HCT116 (cell line): ENCODE measurements around the gene WNK3. TPM values are rescaled to one million over a fixed set of nuclear protein-coding genes. Genes with fewer than 3 reads are reported as not detected.

Source experiments
- ATAC-seq: fragments of 200-7000 bp; cut with Tn5 transposase; 2 replicates; pipeline ENCODE4 v1.9.1; 2020; ENCODE audit warnings: mild to moderate bottlenecking, moderate library complexity
- BruUV-seq: library from RNA; stranded (reverse); fragments of 400-500 nt; replicated peaks from 2 replicates; lab custom pipeline; 2021; lab: Mats Ljungman, UMichigan
- CTCF ChIA-PET: fragments of 300-600 bp; sonication (Branson Sonifier 250); formaldehyde crosslinking; loops from one replicate; lab custom pipeline; 2021; ENCODE audit warnings: antibody characterized with exemption; lab: Charles Lee
- POLR2A ChIA-PET: fragments of 300-600, 350-600 bp; sonication (Branson Sonifier 250); formaldehyde crosslinking; loops from one replicate; lab custom pipeline; 2021; ENCODE audit warnings: antibody characterized with exemption; lab: Charles Lee
- RAD21 ChIA-PET, 2 experiments: fragments of 300-600 bp; sonication (Branson Sonifier 250); formaldehyde crosslinking; loops; one replicate each; lab custom pipeline; 2023; ENCODE audit warnings: low total read pairs in 2 of 2; ENCODE audit not compliant: uncharacterized antibody in 2 of 2, unreplicated experiment in 2 of 2, low non-redundant PET in 1 of 2; lab: Charles Lee
- DNase-seq: peaks from one replicate; pipeline ENCODE4 v3.0.0-alpha.2; 2010; ENCODE audit warnings: low read depth, low spot score
- H2AFZ ChIP-seq: fragments of 200-600 bp; shearing (Covaris generic), sonication (generic); 2 replicates; pipeline ENCODE4 v1.6.1; 2017; ENCODE audit warnings: low read depth, mixed run types, mixed read lengths, antibody characterized with exemption, low read length; ENCODE audit not compliant: poor library complexity, severe bottlenecking
- H3K27ac ChIP-seq: 2 replicates; pipeline ENCODE4 v1.5.1; 2012; ENCODE audit warnings: low read depth, low read length
- H3K27me3 ChIP-seq: fragments of 200-600 bp; sonication (generic); 2 replicates; pipeline ENCODE4 v1.6.1; 2016; ENCODE audit warnings: mixed run types, low read length, mixed read lengths; ENCODE audit not compliant: insufficient read depth
- H3K36me3 ChIP-seq, 2 experiments: fragments of 200-500 bp in 1 of 2; fragments of 200-600 bp in 1 of 2; sonication (Bioruptor generic) in 1 of 2; sonication (generic) in 1 of 2; 2 replicates each; pipeline versions ENCODE4 v1.5.1 to v1.6.1; 2014 to 2016; ENCODE audit warnings: low read length in 2 of 2, inconsistent platforms in 1 of 2, mixed read lengths in 1 of 2, mixed run types in 1 of 2; ENCODE audit not compliant: insufficient read depth in 2 of 2, control insufficient read depth in 1 of 2
- H3K4me1 ChIP-seq, 2 experiments: fragments of 200-600 bp in 1 of 2; sonication (generic) in 1 of 2; 2 replicates each; pipeline versions ENCODE4 v1.5.1 to v1.6.1; 2012 to 2017; ENCODE audit warnings: low read length in 2 of 2, inconsistent platforms in 1 of 2, mild to moderate bottlenecking in 1 of 2, mixed read lengths in 1 of 2, mixed run types in 1 of 2, moderate library complexity in 1 of 2; ENCODE audit not compliant: insufficient read depth in 2 of 2, control insufficient read depth in 1 of 2
- H3K4me2 ChIP-seq: fragments of 200-600 bp; sonication (generic); 2 replicates; pipeline ENCODE4 v1.6.1; 2017; ENCODE audit warnings: mixed run types, low read length, mixed read lengths
- H3K4me3 ChIP-seq, 2 experiments: fragments of 200-600 bp in 1 of 2; sonication (generic) in 1 of 2; replicated peaks in 1 of 2; 2 replicates each; pipeline ENCODE4 v1.5.1; 2011 to 2016; ENCODE audit warnings: low read length in 2 of 2, control low read depth in 1 of 2, low read depth in 1 of 2, mild to moderate bottlenecking in 1 of 2, mixed read lengths in 1 of 2, mixed run types in 1 of 2
- H3K79me2 ChIP-seq: fragments of 200-600 bp; sonication (generic); 2 replicates; pipeline ENCODE4 v1.6.1; 2017; ENCODE audit warnings: mild to moderate bottlenecking, mixed run types, low read length, moderate library complexity, mixed read lengths; ENCODE audit not compliant: insufficient read depth
- H3K9ac ChIP-seq: fragments of 200-600 bp; sonication (generic); 2 replicates; pipeline ENCODE4 v1.6.1; 2016; ENCODE audit warnings: low read length, mixed read lengths
- H3K9me2 ChIP-seq: fragments of 200-600 bp; sonication (generic), shearing (Covaris generic); 2 replicates; pipeline ENCODE4 v1.6.1; 2017; ENCODE audit warnings: mixed run types, mild to moderate bottlenecking, moderate library complexity; ENCODE audit not compliant: insufficient read depth
- H3K9me3 ChIP-seq, 2 experiments: fragments of 200-500 bp in 1 of 2; fragments of 200-600 bp in 1 of 2; sonication (Bioruptor generic) in 1 of 2; sonication (generic) in 1 of 2; 2 replicates each; pipeline ENCODE4 v1.6.1; 2014 to 2017; ENCODE audit warnings: low read length in 2 of 2, mixed read lengths in 2 of 2, inconsistent platforms in 1 of 2, low read depth in 1 of 2, mild to moderate bottlenecking in 1 of 2, mixed run types in 1 of 2, moderate library complexity in 1 of 2; ENCODE audit not compliant: control insufficient read depth in 1 of 2, insufficient read depth in 1 of 2
- H4K20me1 ChIP-seq: fragments of 200-600 bp; sonication (generic), shearing (Covaris generic); 2 replicates; pipeline ENCODE4 v1.6.1; 2017; ENCODE audit warnings: mixed run types, mild to moderate bottlenecking, moderate library complexity; ENCODE audit not compliant: insufficient read depth
- ELF1 ChIP-seq: IDR thresholded peaks from 2 replicates; pipeline ENCODE4 v1.6.1; 2012; ENCODE audit warnings: low read depth, borderline replicate concordance
- EZH2 ChIP-seq: fragments of 200-600 bp; sonication (generic); IDR thresholded peaks from 2 replicates; pipeline ENCODE4 v1.6.1; 2017; ENCODE audit warnings: antibody characterized with exemption, mixed run types
- EZH2phosphoT487 ChIP-seq: fragments of 200-600 bp; IDR thresholded peaks from 2 replicates; pipeline ENCODE4 v1.6.1; 2018; ENCODE audit warnings: antibody characterized with exemption, borderline replicate concordance
- SIN3A ChIP-seq: IDR thresholded peaks from 2 replicates; pipeline ENCODE4 v1.6.1; 2012; ENCODE audit warnings: low read depth
- TCF7L2 ChIP-seq: IDR thresholded peaks from 2 replicates; pipeline ENCODE4 v1.7.0; 2011; ENCODE audit warnings: borderline replicate concordance, inconsistent platforms; ENCODE audit not compliant: insufficient read depth, insufficient read length; ENCODE audit errors: extremely low read depth
- intact Hi-C: fragments of 100-400 bp; cut with micrococcal nuclease; formaldehyde crosslinking; loops from 2 replicates; pipeline ENCODE4 v1.10.0; 2022
- total RNA-seq: library from RNA; stranded (reverse); gene quantifications from one replicate; pipeline ENCODE4 v1.2.1, GENCODE V29; 2021; ENCODE audit not compliant: unreplicated experiment
- TF ChIP-seq, protein P1 (sequence below): IDR thresholded peaks from 2 replicates; pipeline ENCODE4 v1.6.1; 2012; ENCODE audit warnings: low read depth
- TF ChIP-seq, protein P2 (sequence below): IDR thresholded peaks from 2 replicates; pipeline ENCODE4 v1.6.1; 2012

The WNK3 gene
- total RNA-seq, 1 experiment from 2014 or later = 0.05 TPM

DNA sequence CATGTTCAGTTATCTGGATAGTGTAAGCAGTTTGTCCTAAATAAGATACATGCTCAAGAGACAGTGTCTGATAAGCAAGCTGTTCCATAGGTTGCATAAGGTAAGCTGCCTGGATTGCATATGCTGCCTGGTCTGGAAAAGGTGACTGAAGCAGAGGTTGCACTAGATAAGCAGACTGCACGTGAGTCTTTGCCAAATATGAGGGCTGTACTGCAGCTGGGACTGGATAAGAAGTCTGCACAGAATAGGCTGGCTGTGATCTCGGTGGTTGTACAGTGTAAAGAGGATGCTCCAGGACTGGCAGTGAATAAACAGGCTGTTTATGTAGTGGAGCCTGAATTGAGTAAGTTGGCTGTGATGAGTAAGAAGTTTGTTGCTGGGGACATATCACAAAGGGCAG lies 68.9 kb downstream of the WNK3 start:
- H3K4me3 ChIP-seq = no peak overlapping the region
- H3K79me2 ChIP-seq = no peaks in the 10 kb centered on the region
- CTCF ChIA-PET = no interaction called here
- H2AFZ ChIP-seq = no peak overlapping the region
- BruUV-seq = no TSS peak
- no peaks in the 10 kb centered on the region for H3K36me3 ChIP-seq
- H3K4me2 ChIP-seq = no peak overlapping the region
- H3K9ac ChIP-seq = no peak overlapping the region
- no peaks in the 10 kb centered on the region for H3K27me3 ChIP-seq
- no peaks in the 10 kb centered on the region for H3K4me1 ChIP-seq
- H3K9me2 ChIP-seq = no peaks in the 10 kb centered on the region
- RAD21 ChIA-PET = no interaction called here
- ATAC-seq (no peak), DNase-seq (no peak)
- TF ChIP-seq EZH2 (no peak), SIN3A (no peak), ELF1 (no peak), TCF7L2 (no peak), EZH2phosphoT487 (no peak)
- TF ChIP-seq, protein P1, sequence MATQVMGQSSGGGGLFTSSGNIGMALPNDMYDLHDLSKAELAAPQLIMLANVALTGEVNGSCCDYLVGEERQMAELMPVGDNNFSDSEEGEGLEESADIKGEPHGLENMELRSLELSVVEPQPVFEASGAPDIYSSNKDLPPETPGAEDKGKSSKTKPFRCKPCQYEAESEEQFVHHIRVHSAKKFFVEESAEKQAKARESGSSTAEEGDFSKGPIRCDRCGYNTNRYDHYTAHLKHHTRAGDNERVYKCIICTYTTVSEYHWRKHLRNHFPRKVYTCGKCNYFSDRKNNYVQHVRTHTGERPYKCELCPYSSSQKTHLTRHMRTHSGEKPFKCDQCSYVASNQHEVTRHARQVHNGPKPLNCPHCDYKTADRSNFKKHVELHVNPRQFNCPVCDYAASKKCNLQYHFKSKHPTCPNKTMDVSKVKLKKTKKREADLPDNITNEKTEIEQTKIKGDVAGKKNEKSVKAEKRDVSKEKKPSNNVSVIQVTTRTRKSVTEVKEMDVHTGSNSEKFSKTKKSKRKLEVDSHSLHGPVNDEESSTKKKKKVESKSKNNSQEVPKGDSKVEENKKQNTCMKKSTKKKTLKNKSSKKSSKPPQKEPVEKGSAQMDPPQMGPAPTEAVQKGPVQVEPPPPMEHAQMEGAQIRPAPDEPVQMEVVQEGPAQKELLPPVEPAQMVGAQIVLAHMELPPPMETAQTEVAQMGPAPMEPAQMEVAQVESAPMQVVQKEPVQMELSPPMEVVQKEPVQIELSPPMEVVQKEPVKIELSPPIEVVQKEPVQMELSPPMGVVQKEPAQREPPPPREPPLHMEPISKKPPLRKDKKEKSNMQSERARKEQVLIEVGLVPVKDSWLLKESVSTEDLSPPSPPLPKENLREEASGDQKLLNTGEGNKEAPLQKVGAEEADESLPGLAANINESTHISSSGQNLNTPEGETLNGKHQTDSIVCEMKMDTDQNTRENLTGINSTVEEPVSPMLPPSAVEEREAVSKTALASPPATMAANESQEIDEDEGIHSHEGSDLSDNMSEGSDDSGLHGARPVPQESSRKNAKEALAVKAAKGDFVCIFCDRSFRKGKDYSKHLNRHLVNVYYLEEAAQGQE = no peak
- TF ChIP-seq, protein P2, sequence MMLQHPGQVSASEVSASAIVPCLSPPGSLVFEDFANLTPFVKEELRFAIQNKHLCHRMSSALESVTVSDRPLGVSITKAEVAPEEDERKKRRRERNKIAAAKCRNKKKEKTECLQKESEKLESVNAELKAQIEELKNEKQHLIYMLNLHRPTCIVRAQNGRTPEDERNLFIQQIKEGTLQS = no peak
- POLR2A ChIA-PET = no interaction called here
- H4K20me1 ChIP-seq = no peaks in the 10 kb centered on the region
- intact Hi-C loops = no loop called here
- no peak overlapping the region for H3K27ac ChIP-seq
- no peaks in the 10 kb centered on the region for H3K9me3 ChIP-seq
